GM19351 (cell line): ENCODE measurements around the gene NINJ2.

Source experiments
- ATAC-seq: cut with Tn5 transposase; IDR thresholded peaks from one replicate; pipeline ENCODE4 v1.9.1; 2021; ENCODE audit warnings: mild to moderate bottlenecking, moderate library complexity; ENCODE audit not compliant: unreplicated experiment

The NINJ2 gene

GRCh38 chr12:536751-537245 lies 126.4 kb downstream of the NINJ2 start:
- ATAC-seq: no peak

GRCh38 chr12:535396-535795 lies 127.8 kb downstream of the NINJ2 start:
- no peak for ATAC-seq

DNA sequence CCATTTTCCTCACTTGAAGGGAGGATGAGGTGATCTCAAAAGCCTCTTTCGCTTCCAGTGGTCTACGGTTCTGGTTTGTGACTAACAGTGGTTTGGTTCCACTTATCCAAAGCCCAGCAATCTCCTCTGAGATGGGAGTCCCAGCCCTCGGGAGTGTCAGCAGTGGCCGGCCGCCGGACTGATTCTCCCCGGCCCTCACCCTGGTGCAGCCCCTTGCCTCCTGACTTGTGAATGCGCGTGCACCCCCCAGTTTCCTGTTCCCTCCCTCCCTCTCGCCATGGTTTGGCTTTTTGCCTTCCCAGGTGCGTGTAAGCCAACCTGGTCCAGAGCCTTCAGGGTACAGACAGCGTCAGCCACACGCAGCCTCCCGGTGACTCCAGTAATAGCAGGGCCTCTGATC lies 129.0 kb downstream of the NINJ2 start:
- ATAC-seq: no peak

- no peak for ATAC-seq
These were observed 129.5 kb downstream of the NINJ2 start for GRCh38 chr12:533718-534117.

DNA sequence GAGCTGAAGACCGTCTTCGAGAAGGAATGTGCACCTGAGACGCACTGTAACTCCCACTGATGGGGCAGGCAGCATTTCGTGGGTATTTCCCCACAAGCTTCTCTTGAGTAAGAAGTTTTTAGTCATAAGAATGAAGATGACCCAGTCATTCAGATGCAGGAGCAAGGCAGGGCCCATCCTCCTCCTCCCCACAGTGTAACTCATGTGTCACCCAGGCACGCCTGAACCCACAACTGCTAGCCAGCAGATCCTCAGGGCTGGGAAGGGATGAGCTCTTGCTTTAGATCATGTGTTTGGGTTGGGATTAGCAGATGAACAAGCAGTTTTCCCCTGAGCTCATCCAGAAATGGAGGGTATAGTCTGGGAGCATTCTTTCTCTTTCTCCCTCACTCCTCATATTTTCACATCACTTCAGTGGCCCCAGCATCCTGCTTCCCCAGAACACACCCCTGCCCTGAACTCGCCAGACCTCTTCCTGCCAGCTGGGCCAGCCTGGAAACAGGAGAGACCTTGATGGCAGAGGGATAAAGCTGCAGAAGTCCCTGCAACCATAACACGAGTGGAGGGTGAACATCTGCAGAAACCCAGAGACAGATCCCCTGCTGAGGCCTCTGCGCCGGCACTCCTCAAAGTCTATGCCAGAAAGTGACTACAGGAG lies 130.2 kb downstream of the NINJ2 start:
- ATAC-seq: no peak

- ATAC-seq: no peak
These were observed 131.2 kb downstream of the NINJ2 start for GRCh38 chr12:531951-532585.

DNA sequence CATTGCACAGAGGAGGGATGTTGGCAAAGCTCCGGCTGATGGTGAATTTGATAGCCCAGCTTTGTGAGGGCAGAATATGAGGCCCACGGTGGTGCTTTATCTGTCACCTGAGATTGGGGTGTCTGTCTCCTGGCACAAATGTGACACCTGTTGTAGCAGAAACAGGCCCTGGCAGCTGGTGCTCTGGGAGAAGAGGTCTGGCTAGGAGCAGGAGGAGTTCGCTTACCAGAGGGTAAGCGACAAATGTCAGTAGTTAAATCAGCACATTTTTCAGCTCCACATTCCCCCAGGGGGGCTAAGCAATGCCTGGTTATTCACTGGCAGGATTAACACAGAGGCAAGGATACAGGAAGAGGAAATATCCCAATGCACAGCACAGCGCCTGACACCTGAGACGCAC lies 132.4 kb downstream of the NINJ2 start:
- no peak for ATAC-seq

GRCh38 chr12:530308-530707 lies 132.9 kb downstream of the NINJ2 start:
- ATAC-seq: no peak

DNA sequence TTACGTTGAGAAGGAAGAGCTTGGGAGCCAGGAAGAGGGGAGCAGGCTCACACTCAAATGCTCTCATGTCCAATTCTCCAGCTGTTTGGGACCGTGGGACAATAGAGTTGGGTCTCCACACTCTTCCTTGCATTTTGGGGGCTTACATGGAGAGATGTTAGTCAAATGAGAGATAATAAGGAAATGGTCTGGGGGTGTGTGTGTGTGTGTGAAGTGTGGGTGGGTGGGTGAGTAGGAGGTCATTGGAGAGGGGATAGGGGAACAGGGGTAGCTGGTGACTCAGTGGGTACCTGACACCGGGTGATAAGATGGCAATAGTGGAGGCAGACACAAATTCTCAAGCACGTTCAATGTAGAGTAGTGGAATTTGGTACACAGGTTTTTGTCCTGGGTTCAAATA lies 135.5 kb downstream of the NINJ2 start:
- no peak for ATAC-seq

- ATAC-seq: no peak
These were observed 136.0 kb downstream of the NINJ2 start for GRCh38 chr12:527241-527640.

DNA sequence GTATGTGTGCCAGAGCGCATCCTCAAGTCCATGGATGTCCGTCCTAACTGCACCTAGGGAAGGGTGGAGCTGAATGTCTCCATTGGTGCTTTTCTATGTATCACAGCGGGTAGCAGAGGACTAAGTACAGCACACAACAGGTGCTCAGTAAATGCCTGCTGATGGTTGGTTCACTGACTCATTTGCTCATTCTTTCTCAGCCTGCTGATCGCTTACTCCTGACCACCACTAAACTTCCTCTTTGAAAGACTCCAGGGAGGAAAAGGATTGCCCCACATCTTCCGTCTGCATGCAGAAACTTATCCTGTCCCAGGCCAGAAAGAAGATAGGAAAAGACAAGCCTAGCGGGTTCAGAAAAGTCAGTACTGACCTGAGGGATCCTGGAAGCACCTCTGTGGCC lies 137.2 kb downstream of the NINJ2 start:
- no peak for ATAC-seq

- no peak for ATAC-seq
These were observed 138.9 kb downstream of the NINJ2 start for GRCh38 chr12:524167-524951.

- ATAC-seq: no peak
These were observed 140.4 kb downstream of the NINJ2 start for GRCh38 chr12:522692-523378.

DNA sequence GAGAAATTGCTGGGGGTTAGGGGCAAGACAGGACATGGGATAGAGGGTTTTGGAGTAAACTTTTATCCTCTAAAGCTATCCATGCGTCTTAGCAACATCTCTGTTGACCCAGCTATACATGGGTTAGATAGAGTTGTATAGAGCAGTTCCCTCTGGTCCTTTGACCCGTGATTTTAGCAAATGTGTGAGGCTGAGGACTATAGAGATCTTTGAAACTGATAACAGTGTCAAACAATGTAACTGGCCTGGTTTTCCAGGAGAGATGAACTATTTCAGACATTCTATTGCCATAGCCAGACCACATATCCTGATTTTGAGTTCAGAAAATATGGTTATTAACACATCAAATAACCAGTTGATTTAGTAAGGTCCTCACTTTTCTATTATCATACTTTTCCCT lies 143.1 kb downstream of the NINJ2 start:
- ATAC-seq: no peak

DNA sequence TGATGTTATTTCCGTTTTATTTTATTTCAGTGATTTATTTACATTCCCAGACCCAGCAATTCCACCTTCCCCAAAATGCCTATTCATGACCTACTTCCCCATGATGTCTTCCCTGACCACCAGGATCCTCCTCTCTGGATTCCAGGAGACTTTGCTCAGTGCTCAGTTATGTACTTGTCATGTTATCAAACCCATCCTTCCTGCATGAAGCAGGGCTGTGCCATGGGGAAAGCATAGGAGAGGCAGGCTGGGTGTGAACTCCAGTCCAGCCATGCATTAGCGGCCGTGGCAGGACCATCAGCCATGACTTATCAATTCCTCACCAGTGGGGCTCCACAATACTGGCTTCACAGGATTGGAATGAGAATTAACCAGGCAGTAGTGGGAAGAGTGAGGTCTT lies 145.7 kb downstream of the NINJ2 start:
- ATAC-seq: no peak
